ENCODE measurements around the gene RCAN2. TPM values are rescaled to one million over a fixed set of nuclear protein-coding genes. Genes with fewer than 3 reads are reported as not detected.

RCAN2 gene
- total and polyA plus RNA-seq, 9 of the 15 experiments (the other 6 are each of a cell fraction or from before 2014, with no cell fraction given), result 0.04 TPM; not detected in 8

- TF ChIP-seq ELF1 (tag; IDR thresholded peaks at IDR 0.05) (no peak), ZNF274 (IDR thresholded peaks at IDR 0.05; ENCODE audit: borderline replicate concordance, low read depth, low read length) (no peak), EP300 (IDR thresholded peaks at IDR 0.05; ENCODE audit: low read length) (peak; percentile 47; the same call in 1 of the 2 replicates), ZNF232 (CRISPR knock-in tag; IDR thresholded peaks at IDR 0.05) (no peak), CHCHD3 (CRISPR knock-in tag; IDR thresholded peaks at IDR 0.05) (no peak), TCF15 (CRISPR knock-in tag; IDR thresholded peaks at IDR 0.05) (no peak), CHD4 (IDR thresholded peaks at IDR 0.05; ENCODE audit: insufficient read depth, insufficient replicate concordance, low read depth, low read length, poor library complexity, severe bottlenecking) (no peak), ZFX (CRISPR knock-in tag; IDR thresholded peaks at IDR 0.05) (no peak), GTF2B (IDR thresholded peaks at IDR 0.05; ENCODE audit: extremely low read depth, insufficient read length) (no peak), ZNF3 (CRISPR knock-in tag; IDR thresholded peaks at IDR 0.05) (no peak), GTF2A2 (tag; IDR thresholded peaks at IDR 0.05) (no peak), NR2C1 (IDR thresholded peaks at IDR 0.05) (no peak), NR2C1 (tag; IDR thresholded peaks at IDR 0.05) (no peak; the same call in 1 of the 2 replicates), ZNF445 (CRISPR knock-in tag; IDR thresholded peaks at IDR 0.05; ENCODE audit: low read depth) (no peak), NCOR1 (IDR thresholded peaks at IDR 0.05) (0 out of 2 replicates have a peak, but pooled peaks have one; percentile 8), ZKSCAN3 (CRISPR knock-in tag; IDR thresholded peaks at IDR 0.05) (no peak), KAT2B (IDR thresholded peaks at IDR 0.05; ENCODE audit: low read depth, low read length) (no peak), MLLT1 (IDR thresholded peaks at IDR 0.05) (no peak), ZNF77 (CRISPR knock-in tag; IDR thresholded peaks at IDR 0.05) (no peak), KLF16 (IDR thresholded peaks at IDR 0.05) (no peak), RNF2 (IDR thresholded peaks at IDR 0.05) (no peak), ZSCAN32 (CRISPR knock-in tag; IDR thresholded peaks at IDR 0.05) (0 out of 2 replicates have a peak, but pooled peaks have one; percentile 55), ZC3H8 (IDR thresholded peaks at IDR 0.05) (no peak), ATF2 (CRISPR knock-in tag; IDR thresholded peaks at IDR 0.05) (no peak), SRSF3 (IDR thresholded peaks at IDR 0.05; ENCODE audit: insufficient read depth, low read length) (no peak), ZNF589 (CRISPR knock-in tag; IDR thresholded peaks at IDR 0.05; ENCODE audit: low read depth) (peak; percentile 84), PKNOX1 (IDR thresholded peaks at IDR 0.05) (peak; percentile 88)
Measured at GRCh38 chr6:46437671-46438221, 53.5 kb downstream of the RCAN2 start (continued).

All from K562 (cell line).